Calu3 (cell line): ENCODE measurements around the gene CYB561D2. TPM values are rescaled to one million over a fixed set of nuclear protein-coding genes. Genes with fewer than 3 reads are reported as not detected.

Source experiments
- BruUV-seq: library from RNA; stranded (reverse); fragments of 400-500 nt; replicated peaks from 2 replicates; lab custom pipeline; 2021; lab: Mats Ljungman, UMichigan
- CTCF ChIA-PET: fragments of 300-600 bp; sonication (Branson Sonifier 250); formaldehyde crosslinking; loops from one replicate; lab custom pipeline; 2022; ENCODE audit warnings: antibody characterized with exemption; lab: Charles Lee
- DNase-seq: peaks from one replicate; pipeline ENCODE4 v3.0.0; 2022
- H3K27ac Mint-ChIP-seq: one replicate; pipeline ENCODE4 v1.8.0; 2022; ENCODE audit warnings: mixed read lengths; ENCODE audit not compliant: unreplicated experiment
- H3K27me3 Mint-ChIP-seq: one replicate; pipeline ENCODE4 v1.8.0; 2022; ENCODE audit warnings: mixed read lengths; ENCODE audit not compliant: unreplicated experiment
- H3K36me3 Mint-ChIP-seq: one replicate; pipeline ENCODE4 v1.8.0; 2022; ENCODE audit warnings: mild to moderate bottlenecking, moderate library complexity, mixed read lengths; ENCODE audit not compliant: insufficient read depth, unreplicated experiment
- H3K4me1 Mint-ChIP-seq: one replicate; pipeline ENCODE4 v1.8.0; 2022; ENCODE audit warnings: mild to moderate bottlenecking, low read depth, mixed read lengths; ENCODE audit not compliant: unreplicated experiment
- H3K4me3 Mint-ChIP-seq: one replicate; pipeline ENCODE4 v1.8.0; 2022; ENCODE audit warnings: mild to moderate bottlenecking, low read depth, moderate library complexity, mixed read lengths; ENCODE audit not compliant: unreplicated experiment
- H3K9me3 Mint-ChIP-seq: one replicate; pipeline ENCODE4 v1.8.0; 2022; ENCODE audit warnings: low read depth, mixed read lengths; ENCODE audit not compliant: unreplicated experiment
- intact Hi-C: fragments of 100-400 bp; cut with micrococcal nuclease; formaldehyde crosslinking; loops from one replicate; pipeline ENCODE4 v1.10.0; 2022; ENCODE audit not compliant: unreplicated experiment
- total RNA-seq: library from RNA; stranded (reverse); gene quantifications from 2 replicates; pipeline ENCODE4 v1.2.3, GENCODE V29; 2022
- TF ChIP-seq, protein P1 (sequence below): fragments of 200-600 bp; IDR thresholded peaks from one replicate; pipeline ENCODE4 v1.8.0; 2022; ENCODE audit warnings: antibody characterized with exemption; ENCODE audit not compliant: unreplicated experiment

The CYB561D2 gene
- total RNA-seq, 1 experiment from 2014 or later: 19.4 TPM

- Mint-ChIP-seq H3K36me3 (peaks cover 37% of the 10 kb centered on the region), H3K4me3 (peak overlapping the region; percentile 93), H3K27me3 (peaks cover 25% of the 10 kb centered on the region), H3K9me3 (no peaks in the 10 kb centered on the region), H3K4me1 (peaks cover 11% of the 10 kb centered on the region), H3K27ac (no peak overlapping the region)
- DNase-seq: no peak
- intact Hi-C loops: no loop called here
- TF ChIP-seq, protein P1, sequence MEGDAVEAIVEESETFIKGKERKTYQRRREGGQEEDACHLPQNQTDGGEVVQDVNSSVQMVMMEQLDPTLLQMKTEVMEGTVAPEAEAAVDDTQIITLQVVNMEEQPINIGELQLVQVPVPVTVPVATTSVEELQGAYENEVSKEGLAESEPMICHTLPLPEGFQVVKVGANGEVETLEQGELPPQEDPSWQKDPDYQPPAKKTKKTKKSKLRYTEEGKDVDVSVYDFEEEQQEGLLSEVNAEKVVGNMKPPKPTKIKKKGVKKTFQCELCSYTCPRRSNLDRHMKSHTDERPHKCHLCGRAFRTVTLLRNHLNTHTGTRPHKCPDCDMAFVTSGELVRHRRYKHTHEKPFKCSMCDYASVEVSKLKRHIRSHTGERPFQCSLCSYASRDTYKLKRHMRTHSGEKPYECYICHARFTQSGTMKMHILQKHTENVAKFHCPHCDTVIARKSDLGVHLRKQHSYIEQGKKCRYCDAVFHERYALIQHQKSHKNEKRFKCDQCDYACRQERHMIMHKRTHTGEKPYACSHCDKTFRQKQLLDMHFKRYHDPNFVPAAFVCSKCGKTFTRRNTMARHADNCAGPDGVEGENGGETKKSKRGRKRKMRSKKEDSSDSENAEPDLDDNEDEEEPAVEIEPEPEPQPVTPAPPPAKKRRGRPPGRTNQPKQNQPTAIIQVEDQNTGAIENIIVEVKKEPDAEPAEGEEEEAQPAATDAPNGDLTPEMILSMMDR: no peak
- CTCF ChIA-PET: interaction anchor here (0.6 to 2.7 kb wide), 4 partner anchors 12 to 258 kb away, joined by 4 to 15 read pairs (median 6); partner anchors contain the start of genes CYB561D2, HYAL3, NAA80 and NPRL2
- BruUV-seq: no TSS peak
Observed at GRCh38 chr3:50338965-50339364, 11.7 kb upstream of the CYB561D2 start.

DNA sequence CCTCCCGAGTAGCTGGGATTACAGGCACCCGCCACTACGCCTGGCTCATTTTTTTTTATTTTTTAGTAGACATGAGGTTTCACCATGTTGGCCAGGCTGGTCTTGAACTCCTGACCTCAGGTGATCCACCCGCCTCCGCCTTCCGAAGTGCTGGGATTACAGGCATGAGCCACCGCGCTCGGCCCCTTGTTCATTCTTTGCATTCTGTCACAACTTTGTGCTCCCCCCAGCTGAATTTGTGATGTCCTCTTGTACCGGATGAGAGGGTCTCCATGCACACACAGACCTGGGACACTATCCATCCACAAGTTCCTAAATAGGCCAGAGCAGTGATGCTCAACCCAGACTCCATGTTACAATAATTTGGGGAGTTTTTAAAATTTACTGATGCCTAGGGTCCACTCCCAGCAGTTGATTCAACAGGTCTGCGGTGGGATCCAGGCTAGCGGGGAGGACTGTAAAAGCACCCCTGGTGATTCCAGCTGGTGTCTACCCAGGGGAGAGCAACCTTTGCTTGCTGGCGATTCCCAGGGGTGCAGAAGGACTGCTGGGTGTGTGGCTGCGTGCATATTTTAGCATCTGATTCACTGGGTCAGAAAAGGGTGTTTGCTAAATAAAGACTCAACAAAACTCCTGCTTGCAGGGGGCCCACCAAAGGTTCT, 11.0 kb upstream of the CYB561D2 start:
- Mint-ChIP-seq H3K9me3 (no peaks in the 10 kb centered on the region), H3K27me3 (peaks cover 31% of the 10 kb centered on the region), H3K27ac (peak overlapping the region; percentile 17), H3K4me1 (peaks cover 11% of the 10 kb centered on the region), H3K4me3 (peak overlapping the region; percentile 59), H3K36me3 (peaks cover 37% of the 10 kb centered on the region)
- no TSS peak for BruUV-seq
- intact Hi-C loops: no loop called here
- CTCF ChIA-PET: interaction anchor here (0.7 kb wide), 1 partner anchor 40 kb away, joined by 7 read pairs; the partner anchor contains the start of genes HYAL3 and NAA80
- no peak for DNase-seq
- TF ChIP-seq, protein P1: no peak

DNA sequence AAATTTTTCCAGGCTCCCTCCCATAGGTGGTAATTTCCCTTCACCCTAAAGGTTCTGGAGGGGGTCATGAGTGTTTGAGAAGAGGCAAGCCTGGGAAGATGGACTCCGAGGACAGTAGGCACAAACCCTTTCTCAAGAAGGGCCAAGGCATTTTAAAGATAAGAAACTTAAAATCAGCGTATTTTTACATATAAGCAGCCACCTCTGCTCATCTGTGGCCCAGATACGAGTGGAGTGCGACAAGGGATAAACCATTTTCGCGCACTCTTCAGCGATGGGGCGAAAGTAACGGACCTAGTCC, 10.6 kb upstream of the CYB561D2 start:
- BruUV-seq: no TSS peak
- intact Hi-C loops: no loop called here
- Mint-ChIP-seq H3K36me3 (peaks cover 37% of the 10 kb centered on the region), H3K4me3 (peak overlapping the region; percentile 59), H3K9me3 (no peaks in the 10 kb centered on the region), H3K27ac (no peak overlapping the region), H3K4me1 (peaks cover 11% of the 10 kb centered on the region), H3K27me3 (peaks cover 31% of the 10 kb centered on the region)
- no peak for DNase-seq
- TF ChIP-seq, protein P1: no peak
- CTCF ChIA-PET: no interaction called here

GRCh38 chr3:50340448-50341329, 10.0 kb upstream of the CYB561D2 start, which contains the start of gene RASSF1:
TSS of gene RASSF1 (minus strand) at chr3:50340836. CDS start at chr3:50340805, 31 bp downstream.
- DNase-seq: no peak
- TF ChIP-seq, protein P1: no peak
- Mint-ChIP-seq H3K4me3 (peak within 1 kb of the TSS; percentile 59), H3K4me1 (peaks cover 13% of the 10 kb centered on the region), H3K27ac (peak within 1 kb of the TSS; percentile 17), H3K27me3 (peaks cover 31% of the 10 kb centered on the region), H3K9me3 (no peaks in the 10 kb centered on the region), H3K36me3 (peaks cover 31% of the 10 kb centered on the region)
- CTCF ChIA-PET: interaction anchor here (0.6 kb wide), 1 partner anchor 59 kb away, joined by 5 read pairs; no protein-coding TSS in a partner anchor
- BruUV-seq: no TSS peak
- intact Hi-C loops: no loop called here
